HepG2 (cell line): Measurements from ENCODE around the gene TMEM218. TPM values are rescaled to one million over a fixed set of nuclear protein-coding genes. Genes with fewer than 3 reads are reported as not detected.
A peak's percentile ranks its signal among the peaks of the same experiment; 100 is the strongest.

Experiments used
- CEBPB ChIP-seq: IDR thresholded peaks from 2 replicates; pipeline ENCODE4 v1.6.1; 2011; ENCODE audit warnings: low read depth, low read length, improper control_type of control experiment, borderline replicate concordance
- GTF2F1 ChIP-seq: fragments of 150-350 bp; IDR thresholded peaks from 2 replicates; pipeline ENCODE4 v1.6.1; 2014; ENCODE audit warnings: low read length
- GZF1 ChIP-seq: sonication (generic); formaldehyde crosslinking; IDR thresholded peaks from 2 replicates; pipeline ENCODE4 v1.5.1; 2020; ENCODE audit warnings: mild to moderate bottlenecking, missing genetic modification reagents
- HDAC1 ChIP-seq: sonication (generic); formaldehyde crosslinking; IDR thresholded peaks from 2 replicates; pipeline ENCODE4 v1.5.1; 2020; ENCODE audit warnings: mild to moderate bottlenecking, missing genetic modification reagents
- ISX ChIP-seq: sonication (generic); formaldehyde crosslinking; conservative IDR thresholded peaks from 2 replicates; pipeline ENCODE4 v1.5.0; 2020; ENCODE audit warnings: missing genetic modification reagents
- LCORL ChIP-seq, 2 experiments: fragments of 450-650 bp in 1 of 2; sonication (generic) in 1 of 2; formaldehyde crosslinking in 1 of 2; IDR thresholded peaks; 2 replicates each; pipeline versions ENCODE4 v1.5.0 to v1.6.1; 2017 to 2020; ENCODE audit warnings: antibody characterized with exemption in 1 of 2, missing genetic modification reagents in 1 of 2
- MED8 ChIP-seq: sonication (generic); formaldehyde crosslinking; IDR thresholded peaks from 2 replicates; pipeline ENCODE4 v1.8.1; 2023; ENCODE audit warnings: mild to moderate bottlenecking, missing genetic modification reagents; ENCODE audit not compliant: insufficient replicate concordance
- RFXANK ChIP-seq: IDR thresholded peaks from 2 replicates; pipeline ENCODE4 v1.6.1; 2016
- SATB2 ChIP-seq: sonication (generic); formaldehyde crosslinking; IDR thresholded peaks from 2 replicates; pipeline ENCODE4 v1.5.0; 2020; ENCODE audit warnings: missing genetic modification reagents
- SRSF4 ChIP-seq: fragments of 200-400 bp; formaldehyde crosslinking; IDR thresholded peaks from one replicate; pipeline ENCODE4 v1.6.1; 2018; ENCODE audit warnings: mild to moderate bottlenecking, low read depth, low read length, moderate library complexity; ENCODE audit not compliant: poor library complexity, severe bottlenecking
- TARDBP ChIP-seq: sonication (generic); formaldehyde crosslinking; IDR thresholded peaks from 2 replicates; pipeline ENCODE4 v1.8.0; 2022; ENCODE audit warnings: mild to moderate bottlenecking, missing genetic modification reagents
- TCF12 ChIP-seq, 2 experiments: fragments of 450-650 bp in 1 of 2; sonication (generic) in 1 of 2; formaldehyde crosslinking in 1 of 2; IDR thresholded peaks; 2 replicates each; pipeline versions ENCODE4 v1.6.1 to v1.8.0; 2017 to 2022; ENCODE audit warnings: antibody characterized with exemption in 1 of 2, mild to moderate bottlenecking in 1 of 2, missing genetic modification reagents in 1 of 2, moderate library complexity in 1 of 2
- TIGD3 ChIP-seq: sonication (generic); formaldehyde crosslinking; IDR thresholded peaks from 2 replicates; pipeline ENCODE4 v1.5.1; 2020; ENCODE audit warnings: mild to moderate bottlenecking, missing genetic modification reagents, borderline replicate concordance
- XRCC5 ChIP-seq: fragments of 200-400 bp; formaldehyde crosslinking; optimal IDR thresholded peaks from 2 replicates; pipeline ENCODE3; 2017; ENCODE audit warnings: mild to moderate bottlenecking, low read length
- ZNF101 ChIP-seq: sonication (generic); formaldehyde crosslinking; IDR thresholded peaks from 2 replicates; pipeline ENCODE4 v1.4.0; 2020; ENCODE audit warnings: mild to moderate bottlenecking, low read depth, missing genetic modification reagents, borderline replicate concordance
- ZNF17 ChIP-seq: sonication (generic); formaldehyde crosslinking; IDR thresholded peaks from 2 replicates; pipeline ENCODE4 v1.5.0; 2020; ENCODE audit warnings: mild to moderate bottlenecking, missing genetic modification reagents
- ZNF530 ChIP-seq: sonication (generic); formaldehyde crosslinking; IDR thresholded peaks from 2 replicates; pipeline ENCODE4 v1.5.0; 2020; ENCODE audit warnings: low read depth, mild to moderate bottlenecking, missing genetic modification reagents
- ZNF543 ChIP-seq: sonication (generic); formaldehyde crosslinking; IDR thresholded peaks from 2 replicates; pipeline ENCODE4 v1.4.0; 2020; ENCODE audit warnings: mild to moderate bottlenecking, missing genetic modification reagents
- ZNF720 ChIP-seq: sonication (generic); formaldehyde crosslinking; IDR thresholded peaks from 2 replicates; pipeline ENCODE4 v1.4.0; 2020; ENCODE audit warnings: missing genetic modification reagents
- ZNF770 ChIP-seq: sonication (generic); formaldehyde crosslinking; IDR thresholded peaks from 2 replicates; pipeline ENCODE4 v1.5.0; 2020; ENCODE audit warnings: mild to moderate bottlenecking, missing genetic modification reagents
- ZNF784 ChIP-seq: sonication (generic); formaldehyde crosslinking; IDR thresholded peaks from 2 replicates; pipeline ENCODE4 v1.5.1; 2020; ENCODE audit warnings: missing genetic modification reagents, mild to moderate bottlenecking, borderline replicate concordance
- polyA plus RNA-seq, 8 experiments: library from polyadenylated mRNA; depleted of rRNA in 3 of 8; stranded (reverse) in 7 of 8; unstranded in 1 of 8; fragments of >200 nt; fragmentation: Illumina TruSeq in 4 of 8; extraction: Trizol in 4 of 8; gene quantifications; 2 replicates each; pipeline versions ENCODE4 v1.2.1 to v1.2.3, GENCODE V29; 2011 to 2016; ENCODE audit warnings: low read depth in 4 of 8, missing spikeins in 1 of 8, mixed read lengths in 1 of 8; ENCODE audit not compliant: insufficient read depth in 1 of 8
- total RNA-seq, 5 experiments: library from RNA; depleted of rRNA; stranded (reverse); fragments of >200 nt; fragmentation: Illumina TruSeq; extraction: Trizol; gene quantifications; 2 replicates each; pipeline ENCODE4 v1.2.3, GENCODE V29; 2016; ENCODE audit warnings: low read depth in 1 of 5
- TF ChIP-seq, protein P1 (sequence below): sonication (generic); formaldehyde crosslinking; IDR thresholded peaks from 2 replicates; pipeline ENCODE4 v1.5.0; 2020; ENCODE audit warnings: mild to moderate bottlenecking, missing genetic modification reagents, moderate library complexity
- TF ChIP-seq, protein P2 (sequence below): sonication (generic); formaldehyde crosslinking; IDR thresholded peaks from 2 replicates; pipeline ENCODE4 v1.4.0; 2020; ENCODE audit warnings: low read depth, mild to moderate bottlenecking, missing genetic modification reagents

TMEM218 gene
- total and polyA plus RNA-seq, 2 of the 13 experiments (the other 11 are each of a cell fraction or from before 2014, with no cell fraction given), result 11.8 to 14.0 TPM

DNA sequence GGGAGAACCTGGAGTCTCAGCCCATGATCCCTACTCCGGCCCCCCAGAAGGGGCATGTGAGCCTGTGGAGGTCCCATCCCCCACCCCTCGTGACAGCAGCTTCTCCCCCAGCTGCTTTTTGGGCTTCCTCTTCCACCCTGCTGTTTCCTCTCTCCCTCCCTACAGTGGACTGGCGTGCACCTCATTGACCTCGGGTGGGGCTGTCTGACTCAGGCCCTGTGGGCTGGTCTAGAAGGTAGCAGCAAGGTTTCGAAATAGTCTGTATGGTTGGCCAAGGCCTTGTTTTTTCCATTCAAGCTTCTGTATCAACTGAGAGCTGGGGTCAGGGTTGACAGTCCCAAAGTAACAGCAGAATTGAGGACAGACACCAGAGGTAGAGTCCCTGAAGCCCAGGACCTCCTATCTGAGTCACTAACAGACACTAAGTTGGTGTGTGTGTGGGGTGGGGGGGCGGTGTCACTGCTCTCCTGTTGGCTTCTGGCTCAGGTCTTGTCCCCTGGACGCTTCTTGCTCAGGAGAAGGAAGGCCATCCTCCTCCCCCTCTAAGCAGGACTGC lies 40.6 kb downstream of the TMEM218 start (continued):
- TF ChIP-seq ZNF784 (CRISPR knock-in tag) (no peak), TCF12 (IDR thresholded peaks at IDR 0.05) (no peak), TCF12 (CRISPR knock-in tag; IDR thresholded peaks at IDR 0.05) (no peak), TIGD3 (CRISPR knock-in tag) (no peak), ZNF770 (CRISPR knock-in tag) (no peak), ISX (CRISPR knock-in tag) (no peak), ZNF17 (CRISPR knock-in tag) (no peak), LCORL (IDR thresholded peaks at IDR 0.05) (no peak), LCORL (CRISPR knock-in tag; IDR thresholded peaks at IDR 0.05) (peak; percentile 78; the same call in 1 of the 2 replicates), GZF1 (CRISPR knock-in tag) (no peak), TARDBP (CRISPR knock-in tag) (peak; percentile 77; the same call in 1 of the 2 replicates), HDAC1 (CRISPR knock-in tag) (no peak), GTF2F1 (no peak), SATB2 (CRISPR knock-in tag) (no peak), SRSF4 (no peak), ZNF530 (CRISPR knock-in tag) (no peak), ZNF720 (CRISPR knock-in tag) (no peak), CEBPB (peak; percentile 89; the same call in 1 of the 2 replicates), MED8 (no peak), ZNF101 (CRISPR knock-in tag) (no peak), RFXANK (no peak), ZNF543 (CRISPR knock-in tag) (no peak), XRCC5 (peak; percentile 19)
- TF ChIP-seq, protein P1, sequence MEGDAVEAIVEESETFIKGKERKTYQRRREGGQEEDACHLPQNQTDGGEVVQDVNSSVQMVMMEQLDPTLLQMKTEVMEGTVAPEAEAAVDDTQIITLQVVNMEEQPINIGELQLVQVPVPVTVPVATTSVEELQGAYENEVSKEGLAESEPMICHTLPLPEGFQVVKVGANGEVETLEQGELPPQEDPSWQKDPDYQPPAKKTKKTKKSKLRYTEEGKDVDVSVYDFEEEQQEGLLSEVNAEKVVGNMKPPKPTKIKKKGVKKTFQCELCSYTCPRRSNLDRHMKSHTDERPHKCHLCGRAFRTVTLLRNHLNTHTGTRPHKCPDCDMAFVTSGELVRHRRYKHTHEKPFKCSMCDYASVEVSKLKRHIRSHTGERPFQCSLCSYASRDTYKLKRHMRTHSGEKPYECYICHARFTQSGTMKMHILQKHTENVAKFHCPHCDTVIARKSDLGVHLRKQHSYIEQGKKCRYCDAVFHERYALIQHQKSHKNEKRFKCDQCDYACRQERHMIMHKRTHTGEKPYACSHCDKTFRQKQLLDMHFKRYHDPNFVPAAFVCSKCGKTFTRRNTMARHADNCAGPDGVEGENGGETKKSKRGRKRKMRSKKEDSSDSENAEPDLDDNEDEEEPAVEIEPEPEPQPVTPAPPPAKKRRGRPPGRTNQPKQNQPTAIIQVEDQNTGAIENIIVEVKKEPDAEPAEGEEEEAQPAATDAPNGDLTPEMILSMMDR (CRISPR knock-in tag), result no peak
- TF ChIP-seq, protein P2, sequence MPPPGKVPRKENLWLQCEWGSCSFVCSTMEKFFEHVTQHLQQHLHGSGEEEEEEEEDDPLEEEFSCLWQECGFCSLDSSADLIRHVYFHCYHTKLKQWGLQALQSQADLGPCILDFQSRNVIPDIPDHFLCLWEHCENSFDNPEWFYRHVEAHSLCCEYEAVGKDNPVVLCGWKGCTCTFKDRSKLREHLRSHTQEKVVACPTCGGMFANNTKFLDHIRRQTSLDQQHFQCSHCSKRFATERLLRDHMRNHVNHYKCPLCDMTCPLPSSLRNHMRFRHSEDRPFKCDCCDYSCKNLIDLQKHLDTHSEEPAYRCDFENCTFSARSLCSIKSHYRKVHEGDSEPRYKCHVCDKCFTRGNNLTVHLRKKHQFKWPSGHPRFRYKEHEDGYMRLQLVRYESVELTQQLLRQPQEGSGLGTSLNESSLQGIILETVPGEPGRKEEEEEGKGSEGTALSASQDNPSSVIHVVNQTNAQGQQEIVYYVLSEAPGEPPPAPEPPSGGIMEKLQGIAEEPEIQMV (CRISPR knock-in tag), result no peak
